Smooth muscle cell (in vitro differentiated cells): Measurements from ENCODE around the gene ARHGAP4. TPM values are rescaled to one million over a fixed set of nuclear protein-coding genes. Genes with fewer than 3 reads are reported as not detected.

ENCODE experiments used
- DNase-seq: peaks from one replicate; lab custom pipeline; 2025; ENCODE audit not compliant: unreplicated experiment; lab: John Stamatoyannopoulos, UW
- H2AFZ ChIP-seq: fragments of 200-600 bp; sonication (generic); 2 replicates; pipeline ENCODE4 v1.6.0; 2016; ENCODE audit warnings: antibody characterized with exemption, low read depth, mild to moderate bottlenecking
- H3F3A ChIP-seq: fragments of 200-600 bp; sonication (generic); 2 replicates; pipeline ENCODE4 v1.6.0; 2017; ENCODE audit warnings: antibody characterized with exemption, low read depth
- H3K27ac ChIP-seq: fragments of 200-600 bp; sonication (generic); 2 replicates; pipeline ENCODE4 v1.5.1; 2016; ENCODE audit warnings: low read depth, mild to moderate bottlenecking
- H3K27me3 ChIP-seq: fragments of 200-600 bp; sonication (generic); 2 replicates; pipeline ENCODE4 v1.6.1; 2016; ENCODE audit warnings: low read depth, mild to moderate bottlenecking
- H3K36me3 ChIP-seq: fragments of 200-600 bp; sonication (generic); 2 replicates; pipeline ENCODE4 v1.5.1; 2016; ENCODE audit warnings: low read depth
- H3K4me1 ChIP-seq: fragments of 200-600 bp; sonication (generic); 2 replicates; pipeline ENCODE4 v1.5.1; 2016; ENCODE audit warnings: low read depth
- H3K4me2 ChIP-seq: fragments of 200-600 bp; sonication (generic); 2 replicates; pipeline ENCODE4 v1.6.0; 2016; ENCODE audit warnings: mild to moderate bottlenecking
- H3K4me3 ChIP-seq: fragments of 200-600 bp; sonication (generic); 2 replicates; pipeline ENCODE4 v1.5.1; 2016; ENCODE audit warnings: mild to moderate bottlenecking
- H3K79me2 ChIP-seq: fragments of 200-600 bp; sonication (generic); 2 replicates; pipeline ENCODE4 v1.6.0; 2016; ENCODE audit warnings: low read depth, mild to moderate bottlenecking
- H3K9ac ChIP-seq: fragments of 200-600 bp; sonication (generic); 2 replicates; pipeline ENCODE4 v1.6.0; 2016; ENCODE audit warnings: low read depth
- H3K9me3 ChIP-seq: fragments of 200-600 bp; sonication (generic); replicated peaks from 2 replicates; pipeline ENCODE4 v1.5.1; 2016; ENCODE audit warnings: low read depth
- H4K20me1 ChIP-seq: fragments of 200-600 bp; sonication (generic); 2 replicates; pipeline ENCODE4 v1.6.0; 2016; ENCODE audit warnings: low read depth
- WGBS: methylation state at CpG from one replicate; pipeline ENCODE4 v1.1.7; 2016; ENCODE audit warnings: low lambda C conversion rate; 5-methylcytosine and 5-hydroxymethylcytosine counted together
- polyA plus RNA-seq: library from polyadenylated mRNA; unstranded; fragments of >200 nt; fragmentation: Nextera tagmentation; extraction: Ambion mirVana; gene quantifications from 2 replicates; pipeline ENCODE4 v1.2.1, GENCODE V29; 2016
- total RNA-seq: library from RNA; depleted of rRNA; stranded (reverse); fragments of >200 nt; gene quantifications from 2 replicates; pipeline ENCODE4 v1.2.3, GENCODE V29; 2014
- TF ChIP-seq, protein P1 (sequence below): fragments of 200-600 bp; sonication (generic); IDR thresholded peaks from 2 replicates; pipeline ENCODE4 v1.5.1; 2017; ENCODE audit warnings: borderline replicate concordance, mild to moderate bottlenecking, antibody characterized with exemption; ENCODE audit not compliant: insufficient read depth, poor library complexity, severe bottlenecking

ARHGAP4 gene
- total and polyA plus RNA-seq, 2 experiments from 2014 or later = 7.6 to 11.5 TPM

- DNase-seq = no peak
- no peak overlapping the region for H3K4me3 ChIP-seq
- TF ChIP-seq, protein P1, sequence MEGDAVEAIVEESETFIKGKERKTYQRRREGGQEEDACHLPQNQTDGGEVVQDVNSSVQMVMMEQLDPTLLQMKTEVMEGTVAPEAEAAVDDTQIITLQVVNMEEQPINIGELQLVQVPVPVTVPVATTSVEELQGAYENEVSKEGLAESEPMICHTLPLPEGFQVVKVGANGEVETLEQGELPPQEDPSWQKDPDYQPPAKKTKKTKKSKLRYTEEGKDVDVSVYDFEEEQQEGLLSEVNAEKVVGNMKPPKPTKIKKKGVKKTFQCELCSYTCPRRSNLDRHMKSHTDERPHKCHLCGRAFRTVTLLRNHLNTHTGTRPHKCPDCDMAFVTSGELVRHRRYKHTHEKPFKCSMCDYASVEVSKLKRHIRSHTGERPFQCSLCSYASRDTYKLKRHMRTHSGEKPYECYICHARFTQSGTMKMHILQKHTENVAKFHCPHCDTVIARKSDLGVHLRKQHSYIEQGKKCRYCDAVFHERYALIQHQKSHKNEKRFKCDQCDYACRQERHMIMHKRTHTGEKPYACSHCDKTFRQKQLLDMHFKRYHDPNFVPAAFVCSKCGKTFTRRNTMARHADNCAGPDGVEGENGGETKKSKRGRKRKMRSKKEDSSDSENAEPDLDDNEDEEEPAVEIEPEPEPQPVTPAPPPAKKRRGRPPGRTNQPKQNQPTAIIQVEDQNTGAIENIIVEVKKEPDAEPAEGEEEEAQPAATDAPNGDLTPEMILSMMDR = no peak
- no peak overlapping the region for H3K27ac ChIP-seq
- H4K20me1 ChIP-seq = no peaks in the 10 kb centered on the region
- H2AFZ ChIP-seq = no peak overlapping the region
- H3K79me2 ChIP-seq = no peaks in the 10 kb centered on the region
- no peak overlapping the region for H3K4me2 ChIP-seq
- H3K9ac ChIP-seq = no peak overlapping the region
- H3K4me1 ChIP-seq = no peaks in the 10 kb centered on the region
- H3K9me3 ChIP-seq = no peaks in the 10 kb centered on the region
- H3K36me3 ChIP-seq = no peaks in the 10 kb centered on the region
- 90% methylated on average over 9 of the region's 9 CpGs for WGBS
- no peaks in the 10 kb centered on the region for H3K27me3 ChIP-seq
- no peaks in the 10 kb centered on the region for H3F3A ChIP-seq
Observed at GRCh38 chrX:153867139-153867538, 58.9 kb downstream of the ARHGAP4 start.

DNA sequence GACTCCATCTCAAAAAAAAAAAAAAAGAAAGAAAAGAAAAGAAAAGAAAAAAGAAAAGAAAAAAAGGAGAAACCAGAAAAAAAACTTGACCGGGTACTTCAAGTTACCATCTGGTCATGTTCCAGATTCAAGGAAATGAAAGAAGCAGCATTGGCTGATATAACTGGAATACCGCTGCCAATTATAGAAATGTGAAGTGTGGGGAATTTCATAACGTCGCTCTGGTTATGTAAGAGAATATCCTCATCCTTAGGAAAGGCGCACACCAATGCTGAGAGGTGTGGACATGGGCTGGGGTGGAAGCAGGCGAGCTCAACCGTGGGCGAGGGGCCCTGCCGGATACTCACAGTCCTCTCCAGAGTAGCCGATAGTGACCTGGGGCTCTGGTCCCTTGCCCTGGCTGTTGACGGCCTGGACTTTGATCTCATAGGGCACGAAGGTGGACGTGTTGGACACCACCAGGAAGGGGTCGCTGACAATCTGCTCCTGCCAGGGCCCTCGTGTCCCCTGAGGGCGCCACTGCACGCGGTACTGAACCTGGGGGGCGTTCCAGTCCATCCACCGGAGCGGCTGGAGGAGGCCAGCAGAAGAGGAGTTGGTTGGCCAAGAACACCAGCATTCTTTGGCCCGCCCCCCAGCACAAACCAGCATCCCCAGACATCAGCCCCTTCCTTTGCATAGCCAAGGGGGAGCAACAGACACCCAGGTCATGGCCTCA lies 59.6 kb downstream of the ARHGAP4 start:
- no peak for DNase-seq
- Histone ChIP-seq H3F3A (no peaks in the 10 kb centered on the region), H3K4me1 (no peaks in the 10 kb centered on the region), H3K4me2 (no peak overlapping the region), H4K20me1 (no peaks in the 10 kb centered on the region), H3K27ac (no peak overlapping the region), H3K79me2 (no peaks in the 10 kb centered on the region), H3K36me3 (no peaks in the 10 kb centered on the region), H3K9me3 (no peaks in the 10 kb centered on the region), H3K9ac (no peak overlapping the region), H3K4me3 (no peak overlapping the region), H2AFZ (no peak overlapping the region), H3K27me3 (no peaks in the 10 kb centered on the region)
- TF ChIP-seq, protein P1 = no peak
- WGBS = 91% methylated on average over 22 of the region's 22 CpGs

DNA sequence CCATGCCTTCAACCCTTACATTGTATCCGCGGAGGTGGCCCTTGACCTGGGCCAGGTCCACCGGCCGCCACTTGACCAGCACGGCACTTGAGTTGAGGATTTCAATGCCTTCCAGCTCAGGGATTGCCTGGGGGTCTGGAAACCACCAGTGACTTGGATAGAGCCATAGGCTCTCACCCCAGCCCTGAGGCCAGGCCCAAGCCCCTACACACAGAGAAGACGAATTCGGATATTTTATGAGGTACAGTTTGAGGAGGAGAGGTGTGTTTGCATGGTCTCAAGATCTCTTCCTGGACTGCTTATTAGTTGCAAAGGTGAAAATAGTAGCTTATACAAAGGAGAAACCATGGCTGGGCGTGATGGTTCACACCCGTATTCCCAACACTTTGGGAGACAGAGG lies 60.4 kb downstream of the ARHGAP4 start:
- TF ChIP-seq, protein P1 = no peak
- H4K20me1 ChIP-seq = no peaks in the 10 kb centered on the region
- H3K36me3 ChIP-seq = no peaks in the 10 kb centered on the region
- no peak overlapping the region for H3K4me3 ChIP-seq
- H3K27me3 ChIP-seq = no peaks in the 10 kb centered on the region
- no peaks in the 10 kb centered on the region for H3K9me3 ChIP-seq
- H3K4me2 ChIP-seq = no peak overlapping the region
- H3K79me2 ChIP-seq = no peaks in the 10 kb centered on the region
- WGBS = 90% methylated on average over 9 of the region's 9 CpGs
- H3K27ac ChIP-seq = no peak overlapping the region
- no peak for DNase-seq
- H3K9ac ChIP-seq = no peak overlapping the region
- no peaks in the 10 kb centered on the region for H3K4me1 ChIP-seq
- H3F3A ChIP-seq = no peaks in the 10 kb centered on the region
- no peak overlapping the region for H2AFZ ChIP-seq

GRCh38 chrX:153865321-153865580 lies 60.8 kb downstream of the ARHGAP4 start:
- Histone ChIP-seq H3K27me3 (no peaks in the 10 kb centered on the region), H3K4me2 (no peak overlapping the region), H3F3A (no peaks in the 10 kb centered on the region), H2AFZ (no peak overlapping the region), H3K79me2 (no peaks in the 10 kb centered on the region), H3K36me3 (no peaks in the 10 kb centered on the region), H3K4me3 (no peak overlapping the region), H3K27ac (no peak overlapping the region), H3K4me1 (no peaks in the 10 kb centered on the region), H3K9me3 (no peaks in the 10 kb centered on the region), H4K20me1 (no peaks in the 10 kb centered on the region), H3K9ac (no peak overlapping the region)
- TF ChIP-seq, protein P1 = no peak
- DNase-seq = no peak
- WGBS = 92% methylated on average over 7 of the region's 11 CpGs
